ENCODE results near the gene GLB1L2. TPM values are rescaled to one million over a fixed set of nuclear protein-coding genes. Genes with fewer than 3 reads are reported as not detected.
A peak's percentile ranks its signal among the peaks of the same experiment; 100 is the strongest.

The GLB1L2 gene
- total RNA-seq, 3 donors from 2014 or later (not counting 1 experiment from before 2014, with no cell fraction given), result 0.57 to 3.3 (median 0.61) TPM

GRCh38 chr11:134346976-134347350 is 15.2 kb downstream of the GLB1L2 start:
- peaks cover 31 to 40% of the 10 kb centered on the region in 2 donors for H3K4me1 Mint-ChIP-seq
- ATAC-seq, result no peak
- H3K36me3 Mint-ChIP-seq, result no peaks in the 10 kb centered on the region
- no peak for DNase-seq
- TF ChIP-seq CTCF (IDR thresholded peaks at IDR 0.05), result no peak
- peak overlapping the region; percentile 41 to 58 for H3K27ac Mint-ChIP-seq
- Histone ChIP-seq H3K9me3 (ENCODE audit: control insufficient read depth, insufficient read depth, low read length) (no peaks in the 10 kb centered on the region), H3K27me3 (ENCODE audit: control insufficient read depth, insufficient read depth, low read length) (no peaks in the 10 kb centered on the region), H3K4me3 (ENCODE audit: low read length) (no peak overlapping the region), H3K27ac (ENCODE audit: low read length) (no peak overlapping the region), H3K36me3 (ENCODE audit: control insufficient read depth, insufficient read depth, low read length) (no peaks in the 10 kb centered on the region), H3K4me1 (ENCODE audit: control insufficient read depth, insufficient read depth, low read length) (peaks cover 31% of the 10 kb centered on the region)
- intact Hi-C loops (cut with micrococcal nuclease), result no loop called here
- H3K27me3 Mint-ChIP-seq (ENCODE audit: low read depth in 2 of 2), result no peaks in the 10 kb centered on the region
- whole genome bisulfite sequencing (ENCODE audit: insufficient coverage), result 79% methylated on average over 5 of the region's 5 CpGs
- no peaks in the 10 kb centered on the region for H3K9me3 Mint-ChIP-seq
- peak overlapping the region; percentile 28 for H3K4me3 Mint-ChIP-seq

GRCh38 chr11:134347441-134347840 is 15.7 kb downstream of the GLB1L2 start:
- peaks cover 31% of the 10 kb centered on the region for H3K4me1 ChIP-seq (ENCODE audit: control insufficient read depth, insufficient read depth, low read length)
- intact Hi-C loops (cut with micrococcal nuclease), result no loop called here
- Mint-ChIP-seq H3K36me3 (no peaks in the 10 kb centered on the region), H3K27ac (peak overlapping the region in 1 of 2 donors; percentile 58), H3K4me1 (peaks cover 31 to 40% of the 10 kb centered on the region in 2 donors), H3K9me3 (no peaks in the 10 kb centered on the region), H3K27me3 (ENCODE audit: low read depth in 2 of 2) (no peaks in the 10 kb centered on the region), H3K4me3 (peak overlapping the region; percentile 28)
- no peaks in the 10 kb centered on the region for H3K36me3 ChIP-seq (ENCODE audit: control insufficient read depth, insufficient read depth, low read length)
- no peak for ATAC-seq
- WGBS (ENCODE audit: insufficient coverage), result 94% methylated on average over 10 of the region's 10 CpGs
- H3K4me3 ChIP-seq (ENCODE audit: low read length), result no peak overlapping the region
- H3K9me3 ChIP-seq (ENCODE audit: control insufficient read depth, insufficient read depth, low read length), result no peaks in the 10 kb centered on the region
- no peak for DNase-seq
- no peak overlapping the region for H3K27ac ChIP-seq (ENCODE audit: low read length)
- no peak for TF ChIP-seq CTCF (IDR thresholded peaks at IDR 0.05)
- no peaks in the 10 kb centered on the region for H3K27me3 ChIP-seq (ENCODE audit: control insufficient read depth, insufficient read depth, low read length)

- no peaks in the 10 kb centered on the region for H3K9me3 ChIP-seq (ENCODE audit: control insufficient read depth, insufficient read depth, low read length)
- no peaks in the 10 kb centered on the region for H3K9me3 Mint-ChIP-seq
- no peaks in the 10 kb centered on the region for H3K27me3 Mint-ChIP-seq (ENCODE audit: low read depth in 2 of 2)
- DNase-seq (peak in 1 of 2 donors; percentile 73), ATAC-seq (peak; percentile 79 to 88 (median 80))
- H3K27me3 ChIP-seq (ENCODE audit: control insufficient read depth, insufficient read depth, low read length), result no peaks in the 10 kb centered on the region
- 54% methylated on average over 5 of the region's 6 CpGs for WGBS (ENCODE audit: insufficient coverage)
- H3K4me1 ChIP-seq (ENCODE audit: control insufficient read depth, insufficient read depth, low read length), result peaks cover 31% of the 10 kb centered on the region
- H3K27ac Mint-ChIP-seq, result peak overlapping the region; percentile 82 to 83
- no peaks in the 10 kb centered on the region for H3K36me3 ChIP-seq (ENCODE audit: control insufficient read depth, insufficient read depth, low read length)
- peaks cover 10% of the 10 kb centered on the region for H3K36me3 Mint-ChIP-seq
- no peak for TF ChIP-seq CTCF (IDR thresholded peaks at IDR 0.05)
- H3K4me3 ChIP-seq (ENCODE audit: low read length), result no peak overlapping the region
- peak overlapping the region; percentile 74 for H3K27ac ChIP-seq (ENCODE audit: low read length)
- H3K4me3 Mint-ChIP-seq, result peak overlapping the region; percentile 67
- peaks cover 31 to 40% of the 10 kb centered on the region in 2 donors for H3K4me1 Mint-ChIP-seq
- intact Hi-C loops (cut with micrococcal nuclease), result no loop called here
Measured at GRCh38 chr11:134349109-134349801, 17.5 kb downstream of the GLB1L2 start.

Data from natural killer cell (primary cell).